Adrenal gland (tissue), 5 donors: ENCODE results near the gene SLC25A31.

ENCODE experiments used
- CTCF ChIP-seq, 6 experiments: fragments of 450-650 bp in 4 of 6; fragments of 200-600 bp in 2 of 6; sonication (generic) in 1 of 6; IDR thresholded peaks; 1 replicate in 5 of 6; 2 replicates in 1 of 6; pipeline versions ENCODE4 v1.5.1 to v1.8.0; 2016 to 2021; ENCODE audit warnings: antibody characterized with exemption in 6 of 6, mild to moderate bottlenecking in 2 of 6, moderate library complexity in 1 of 6
- POLR2A ChIP-seq, 2 donors: fragments of 450-650 bp; IDR thresholded peaks; one replicate each; pipeline ENCODE4 v1.6.1; 2017; ENCODE audit warnings: antibody characterized with exemption in 2 of 2, mild to moderate bottlenecking in 2 of 2, moderate library complexity in 1 of 2
- donor health status: DM: no; HTN: no; CAD: no.

DNA sequence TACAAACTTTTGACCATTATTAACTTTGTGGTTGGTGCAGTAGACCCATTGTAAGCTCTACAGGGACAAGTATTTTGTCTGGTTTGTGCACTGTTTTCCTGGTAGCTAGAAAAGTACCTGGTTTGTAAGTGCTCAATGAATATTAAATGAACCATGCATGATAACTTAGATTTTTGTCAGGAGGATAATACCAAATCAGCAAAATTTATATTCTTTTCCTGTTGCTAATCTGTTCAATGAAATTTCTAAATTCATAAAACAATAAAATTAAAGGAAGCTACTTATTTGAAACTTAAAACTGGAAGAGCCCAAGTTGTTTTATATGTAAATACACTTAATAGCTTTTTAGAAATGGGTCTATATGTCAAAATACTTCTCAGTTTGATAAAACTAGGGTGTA lies 69.5 kb downstream of the SLC25A31 start:
- TF ChIP-seq CTCF (IDR thresholded peaks at IDR 0.05) (no peak), POLR2A (IDR thresholded peaks at IDR 0.05) (no peak)
